ENCODE results near the gene ID1. TPM values are rescaled to one million over a fixed set of nuclear protein-coding genes. Genes with fewer than 3 reads are reported as not detected.
"Not testable (repeated sequence)": the region's sequence is repeated elsewhere in the genome, so short reads cannot be mapped to it uniquely, and the experiment has no call there.

Gene ID1
- total RNA-seq, 2 donors from 2014 or later: 298 to 363 TPM

- intact Hi-C loops (cut with DNase I, micrococcal nuclease): no loop called here
- ATAC-seq (no peak), DNase-seq (peak in 1 of 2 donors; percentile 32)
These were observed 34.1 kb upstream of the ID1 start for GRCh38 chr20:31570735-31571617.

DNA sequence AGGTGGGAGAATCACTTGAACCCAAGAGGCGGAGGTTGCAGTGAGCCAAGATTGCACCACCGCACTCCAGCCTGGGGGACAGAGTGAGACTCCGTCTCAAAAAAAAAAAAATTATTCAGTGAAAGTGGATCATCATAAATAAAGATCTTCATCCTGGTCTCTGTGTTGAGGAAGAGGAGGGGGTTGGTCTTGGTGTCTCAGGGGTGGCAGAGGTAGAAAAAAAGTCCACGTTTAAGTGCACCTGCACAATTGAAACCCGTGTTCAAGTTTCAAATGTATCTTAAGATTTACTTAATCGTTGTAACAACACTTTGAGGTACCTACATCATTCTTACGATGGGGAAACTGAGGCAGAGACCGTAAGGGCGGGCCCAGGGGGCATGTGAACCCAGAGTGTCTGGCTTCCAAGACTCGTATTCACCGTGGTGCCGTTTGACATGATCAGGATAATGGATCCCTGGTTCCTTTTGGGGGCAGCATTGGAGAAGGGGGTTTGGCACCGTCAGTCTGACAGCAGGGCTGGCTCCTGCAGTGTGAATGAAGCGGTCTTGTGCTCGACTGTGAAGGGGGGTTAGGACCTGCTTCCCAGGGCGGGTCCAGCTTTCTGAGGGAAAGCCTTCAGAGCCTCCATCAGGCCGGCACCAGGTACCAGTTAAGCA is 32.9 kb upstream of the ID1 start:
- no peak for ATAC-seq
- intact Hi-C loops (cut with DNase I, micrococcal nuclease): no loop called here
- no peak for DNase-seq

- DNase-seq (peak; percentile 93 to 97), ATAC-seq (peak; percentile 82)
- intact Hi-C loops (cut with DNase I, micrococcal nuclease): no loop called here
These were observed 32.2 kb upstream of the ID1 start for GRCh38 chr20:31572701-31573554.

GRCh38 chr20:31573555-31574321 is 31.4 kb upstream of the ID1 start:
- DNase-seq: no peak
- intact Hi-C loops (cut with DNase I, micrococcal nuclease): no loop called here
- ATAC-seq: peak; percentile 3

DNA sequence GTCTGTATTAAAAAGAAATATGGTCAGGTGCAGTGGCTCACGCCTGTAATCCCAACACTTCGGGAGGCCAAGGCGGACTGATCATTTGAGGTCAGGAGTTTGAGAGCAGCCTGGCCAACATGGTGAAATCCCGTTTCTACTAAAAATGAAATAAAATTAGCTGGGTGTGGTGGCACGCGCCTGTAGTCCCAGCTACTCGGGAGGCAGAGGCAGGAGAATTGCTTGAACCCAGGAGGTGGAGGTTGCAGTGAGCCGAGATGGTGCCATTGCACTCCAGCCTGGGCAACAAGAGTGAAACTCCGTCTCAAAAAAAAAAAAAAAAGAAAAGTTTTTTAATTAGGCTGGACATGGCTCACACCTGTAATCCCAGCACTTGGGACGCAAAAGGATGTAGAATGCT is 30.1 kb upstream of the ID1 start:
- ATAC-seq; intact Hi-C loops (cut with DNase I, micrococcal nuclease); DNase-seq: not testable (repeated sequence)

- DNase-seq (no peak), ATAC-seq (no peak)
- intact Hi-C loops (cut with DNase I, micrococcal nuclease): no loop called here
These were observed 28.3 kb upstream of the ID1 start for GRCh38 chr20:31576751-31577150.

- intact Hi-C loops (cut with DNase I, micrococcal nuclease): no loop called here
- DNase-seq: no peak
- no peak for ATAC-seq
These were observed 27.9 kb upstream of the ID1 start for GRCh38 chr20:31577194-31577593.

DNA sequence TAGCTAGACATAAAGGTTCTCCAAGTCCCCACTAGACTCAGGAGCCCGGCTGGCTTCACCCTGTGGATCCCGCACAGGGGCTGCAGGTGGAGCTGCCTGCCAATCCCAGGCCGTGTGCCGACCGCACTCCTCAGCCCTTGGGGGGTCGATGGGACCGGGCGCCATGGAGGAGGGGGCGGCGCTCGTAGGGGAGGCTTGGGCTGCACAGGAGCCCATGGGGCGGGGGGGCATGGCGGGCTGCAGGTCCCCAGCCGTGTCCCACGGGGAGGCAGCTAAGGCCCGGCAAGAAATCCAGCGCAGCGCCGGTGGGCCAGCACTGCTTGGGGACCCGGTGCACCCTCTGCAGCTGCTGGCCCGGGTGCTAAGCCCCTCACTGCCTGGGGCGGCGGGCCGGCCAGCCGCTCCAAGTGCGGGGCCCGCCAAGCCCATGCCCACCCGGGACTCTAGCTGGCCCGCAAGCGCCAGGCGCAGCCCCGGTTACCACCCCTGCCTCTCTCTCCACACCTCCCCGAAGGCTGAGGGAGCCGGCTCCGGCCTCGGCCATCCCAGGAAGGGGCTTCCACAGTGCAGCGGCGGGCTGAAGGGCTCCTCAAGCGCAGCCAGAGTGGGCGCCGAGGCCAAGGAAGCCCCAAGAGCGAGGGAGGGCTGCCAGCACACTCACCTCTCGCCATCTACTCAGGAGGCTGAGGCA is 26.5 kb upstream of the ID1 start:
- intact Hi-C loops (cut with DNase I, micrococcal nuclease): no loop called here
- DNase-seq (no peak), ATAC-seq (no peak)

DNA sequence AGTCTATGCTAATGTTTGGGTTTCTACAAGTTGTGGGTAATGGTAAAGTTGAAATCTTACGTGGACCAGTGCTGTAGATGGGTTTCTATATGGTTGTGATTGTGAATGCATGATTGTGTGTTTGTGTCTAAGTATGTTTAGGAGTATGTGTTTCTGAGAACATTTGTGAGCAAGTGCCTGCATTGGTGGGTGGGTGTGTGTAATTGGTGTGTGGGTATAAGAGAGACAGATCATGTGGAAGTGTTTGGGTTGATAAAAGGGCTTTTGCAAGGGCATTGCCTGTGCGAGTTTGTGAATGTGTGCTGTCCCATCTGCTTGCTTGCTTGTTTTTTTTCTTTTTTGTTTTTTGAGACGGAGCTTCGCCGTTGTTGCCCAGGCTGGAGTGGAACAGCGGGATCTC is 25.8 kb upstream of the ID1 start:
- DNase-seq (no peak), ATAC-seq (no peak)
- intact Hi-C loops (cut with DNase I, micrococcal nuclease): no loop called here

- DNase-seq; ATAC-seq; intact Hi-C loops (cut with DNase I, micrococcal nuclease): not testable (repeated sequence)
These were observed 25.0 kb upstream of the ID1 start for GRCh38 chr20:31579941-31580651.

DNA sequence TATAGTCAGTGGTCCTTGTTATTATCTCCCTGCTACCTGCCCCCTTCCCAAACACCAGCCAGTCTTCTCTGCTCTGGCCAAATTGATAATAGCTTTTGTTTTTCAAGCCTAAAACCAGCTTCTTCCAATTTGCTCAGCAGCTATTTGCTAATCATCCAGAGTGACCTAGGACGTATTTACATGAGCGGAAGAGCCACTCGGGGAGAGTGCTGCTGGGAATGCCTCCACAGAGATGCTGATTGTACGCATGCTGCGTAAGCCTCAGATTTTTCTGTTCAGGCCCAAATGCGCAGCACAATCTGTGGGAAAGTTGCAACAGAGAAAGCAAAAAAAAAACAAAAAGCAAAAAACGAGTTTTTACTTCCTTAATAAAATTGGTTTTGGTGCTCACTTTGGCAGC is 24.4 kb upstream of the ID1 start:
- DNase-seq: no peak
- intact Hi-C loops (cut with DNase I, micrococcal nuclease): no loop called here
- no peak for ATAC-seq

- intact Hi-C loops (cut with DNase I, micrococcal nuclease): no loop called here
- ATAC-seq (no peak), DNase-seq (no peak)
These were observed 23.7 kb upstream of the ID1 start for GRCh38 chr20:31581391-31581790.

DNA sequence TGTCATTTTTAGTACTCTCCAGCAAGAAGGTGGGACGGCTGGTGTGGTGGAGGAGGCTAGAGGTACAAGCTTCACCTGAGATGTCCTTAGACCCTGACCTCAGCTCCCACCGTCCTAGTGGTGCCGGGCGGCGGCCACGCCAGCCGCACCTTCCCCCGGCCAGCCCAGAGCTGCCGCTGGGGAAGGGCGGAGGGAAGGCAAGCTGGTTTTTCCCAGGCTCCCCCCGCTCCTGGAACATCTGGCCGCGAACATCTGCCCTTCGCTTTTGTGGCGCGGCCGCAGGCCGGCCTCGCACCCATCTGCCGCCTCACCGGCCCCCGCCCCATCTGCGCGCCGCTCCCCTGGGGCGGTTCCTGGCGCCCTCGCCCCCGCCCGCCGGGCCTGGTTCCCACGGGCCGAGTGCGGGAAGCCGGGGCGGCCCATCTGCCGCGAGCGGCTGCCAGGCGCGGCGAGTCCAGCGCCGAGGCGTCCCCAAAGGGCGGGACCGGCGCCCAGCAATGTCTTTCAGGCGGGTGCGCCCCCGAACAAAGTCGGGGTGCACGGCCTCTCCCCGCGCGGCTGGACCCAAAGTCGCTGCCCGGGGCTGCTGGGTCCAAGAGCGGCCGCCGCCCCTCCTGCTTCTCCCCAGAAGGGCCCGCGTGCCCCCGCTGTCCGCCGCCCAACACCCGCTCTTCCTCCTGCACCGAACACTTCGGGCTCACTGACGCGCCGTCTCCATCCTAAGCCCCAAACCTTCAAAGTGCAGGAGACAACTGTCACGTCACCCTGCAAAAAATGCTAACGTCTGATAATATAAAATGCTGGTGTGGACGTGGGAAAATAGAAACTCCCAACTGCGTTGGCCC is 17.3 kb upstream of the ID1 start:
- intact Hi-C loops (cut with DNase I, micrococcal nuclease): no loop called here
- ATAC-seq (peak; percentile 87), DNase-seq (peak; percentile 56 to 72)

DNA sequence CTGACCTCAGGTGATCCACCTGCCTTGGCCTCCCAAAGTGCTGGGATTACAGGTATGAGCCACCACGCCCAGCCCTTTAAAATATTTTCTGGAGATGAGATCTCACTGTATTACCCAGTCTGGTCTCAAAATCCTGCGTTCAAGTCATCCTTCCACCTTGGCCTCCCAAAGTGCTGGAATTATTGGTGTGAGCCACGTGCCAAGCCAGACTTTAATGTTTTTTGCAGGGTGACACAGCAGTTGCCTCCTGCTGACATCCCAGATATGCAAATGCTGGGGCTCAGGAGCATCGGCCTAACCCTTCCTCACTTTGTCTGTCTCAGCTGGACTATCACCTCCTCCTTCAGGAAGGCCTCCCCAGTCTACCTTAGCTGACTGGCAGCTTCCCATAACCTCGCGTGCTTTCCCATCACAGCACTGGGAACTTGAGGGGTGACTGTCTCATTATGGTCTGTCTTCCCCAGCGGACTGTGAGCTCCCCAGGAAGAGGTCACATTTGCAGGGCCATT is 14.3 kb upstream of the ID1 start:
- intact Hi-C loops (cut with DNase I, micrococcal nuclease): no loop called here
- ATAC-seq: no peak
- DNase-seq: no peak

- intact Hi-C loops (cut with DNase I, micrococcal nuclease): no loop called here
- peak; percentile 77 for ATAC-seq
- peak; percentile 91 to 93 for DNase-seq
These were observed 11.7 kb upstream of the ID1 start for GRCh38 chr20:31593221-31594001.

Measured in left colon (tissue), 2 donors.